NCI-H460 (cell line): ENCODE data around the gene SLC25A21. TPM values are rescaled to one million over a fixed set of nuclear protein-coding genes. Genes with fewer than 3 reads are reported as not detected.
"Not testable (repeated sequence)": the region's sequence is repeated elsewhere in the genome, so short reads cannot be mapped to it uniquely, and the experiment has no call there.

Source experiments
- DNase-seq: peaks from one replicate; pipeline ENCODE4 v3.0.0-alpha.2; 2016; ENCODE audit warnings: low read depth; ENCODE audit errors: extremely low read depth
- total RNA-seq: library from RNA; depleted of rRNA; stranded (reverse); fragments of >200 nt; shearing (Covaris generic); gene quantifications from 2 replicates; pipeline ENCODE4 v1.2.3, GENCODE V29; 2014

SLC25A21 gene
- total RNA-seq, 1 experiment from 2014 or later = 1.7 TPM

DNA sequence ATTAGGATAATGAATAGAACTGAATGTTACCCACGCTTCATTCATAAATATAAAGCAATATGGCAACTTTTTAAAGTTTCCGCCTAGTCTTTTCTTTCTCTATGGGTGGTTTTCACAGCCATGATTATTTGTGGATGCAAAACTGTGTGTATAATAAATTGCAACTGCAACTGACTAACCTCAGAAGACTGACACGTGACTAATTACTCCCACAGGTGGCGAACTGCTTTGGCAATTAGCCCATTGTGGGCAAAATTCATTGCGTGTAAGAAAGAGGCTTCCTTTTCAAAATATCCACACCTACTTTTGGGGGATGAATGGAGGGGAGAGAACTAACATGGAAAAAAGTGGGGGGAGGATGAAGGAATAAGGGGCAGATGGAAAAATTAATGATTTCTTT lies 79.0 kb downstream of the SLC25A21 start:
- no peak for DNase-seq

GRCh38 chr14:37091651-37092050 lies 80.8 kb downstream of the SLC25A21 start:
- DNase-seq = no peak

GRCh38 chr14:37090026-37090425 lies 82.4 kb downstream of the SLC25A21 start:
- no peak for DNase-seq

- no peak for DNase-seq
Observed at GRCh38 chr14:37089410-37089809, 83.0 kb downstream of the SLC25A21 start.

- no peak for DNase-seq
Observed at GRCh38 chr14:37088356-37089215, 83.8 kb downstream of the SLC25A21 start.

- DNase-seq = no peak
Observed at GRCh38 chr14:37087520-37087919, 84.9 kb downstream of the SLC25A21 start.

DNA sequence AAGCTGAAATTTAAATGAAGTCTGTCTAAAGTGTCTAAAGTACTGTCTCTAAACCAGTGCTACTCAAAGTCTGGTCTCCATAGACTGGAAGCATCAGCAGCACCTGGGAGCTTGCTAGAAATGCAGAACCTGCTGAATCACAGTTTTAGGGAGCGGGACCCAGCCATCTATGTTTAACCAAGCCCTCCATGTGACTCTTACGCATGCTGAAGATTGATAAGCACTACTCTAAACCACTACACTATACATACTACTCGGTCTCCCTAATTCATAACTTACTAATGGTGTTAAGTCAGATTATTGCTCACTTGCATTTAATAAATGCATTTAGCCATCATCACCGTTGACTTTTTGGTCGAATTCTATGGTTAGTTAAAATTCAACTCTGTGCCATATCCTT lies 88.8 kb downstream of the SLC25A21 start:
- no peak for DNase-seq

DNA sequence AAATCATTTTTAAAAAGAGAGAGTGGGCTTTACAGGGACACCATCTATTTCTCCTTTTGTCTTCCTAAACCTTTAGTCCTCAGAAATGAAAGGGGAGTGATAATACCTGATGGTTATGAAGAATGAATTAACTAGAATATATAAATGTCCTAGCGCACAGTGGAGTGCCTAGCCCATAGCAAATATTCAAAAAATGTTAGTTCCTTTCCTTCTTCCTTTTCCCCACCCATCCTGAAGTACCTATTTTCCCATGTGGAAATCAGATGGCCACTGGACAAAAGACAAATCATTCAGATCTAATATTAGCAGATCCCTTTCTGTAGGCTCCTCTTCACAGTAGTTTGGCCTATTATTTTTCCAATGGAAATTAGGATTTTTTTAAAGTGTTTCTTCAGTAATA lies 90.0 kb downstream of the SLC25A21 start:
- no peak for DNase-seq

- DNase-seq = no peak
Observed at GRCh38 chr14:37081856-37082255, 90.5 kb downstream of the SLC25A21 start.

GRCh38 chr14:37081218-37081617 lies 91.2 kb downstream of the SLC25A21 start:
- no peak for DNase-seq

GRCh38 chr14:37078131-37078530 lies 94.3 kb downstream of the SLC25A21 start:
- DNase-seq = no peak

DNA sequence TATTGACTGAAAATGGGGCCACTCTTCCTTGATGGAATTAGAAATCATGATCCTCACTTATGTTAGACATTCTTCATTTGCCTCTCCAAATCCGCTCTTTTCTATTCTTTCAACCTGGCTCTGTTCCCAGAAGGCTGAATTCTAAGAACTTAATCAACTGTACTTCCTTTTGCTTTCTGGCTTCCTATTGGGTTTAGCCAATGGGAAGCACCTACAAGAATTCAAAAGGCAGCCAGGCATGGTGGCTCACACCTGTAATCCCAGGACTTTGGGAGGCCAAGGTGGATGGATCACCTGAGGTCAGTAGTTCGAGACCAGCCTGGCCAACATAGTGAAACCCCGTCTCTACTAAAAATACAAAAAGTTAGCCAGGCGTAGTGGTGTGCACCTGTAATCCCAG lies 98.1 kb downstream of the SLC25A21 start:
- not testable (repeated sequence) for DNase-seq

DNA sequence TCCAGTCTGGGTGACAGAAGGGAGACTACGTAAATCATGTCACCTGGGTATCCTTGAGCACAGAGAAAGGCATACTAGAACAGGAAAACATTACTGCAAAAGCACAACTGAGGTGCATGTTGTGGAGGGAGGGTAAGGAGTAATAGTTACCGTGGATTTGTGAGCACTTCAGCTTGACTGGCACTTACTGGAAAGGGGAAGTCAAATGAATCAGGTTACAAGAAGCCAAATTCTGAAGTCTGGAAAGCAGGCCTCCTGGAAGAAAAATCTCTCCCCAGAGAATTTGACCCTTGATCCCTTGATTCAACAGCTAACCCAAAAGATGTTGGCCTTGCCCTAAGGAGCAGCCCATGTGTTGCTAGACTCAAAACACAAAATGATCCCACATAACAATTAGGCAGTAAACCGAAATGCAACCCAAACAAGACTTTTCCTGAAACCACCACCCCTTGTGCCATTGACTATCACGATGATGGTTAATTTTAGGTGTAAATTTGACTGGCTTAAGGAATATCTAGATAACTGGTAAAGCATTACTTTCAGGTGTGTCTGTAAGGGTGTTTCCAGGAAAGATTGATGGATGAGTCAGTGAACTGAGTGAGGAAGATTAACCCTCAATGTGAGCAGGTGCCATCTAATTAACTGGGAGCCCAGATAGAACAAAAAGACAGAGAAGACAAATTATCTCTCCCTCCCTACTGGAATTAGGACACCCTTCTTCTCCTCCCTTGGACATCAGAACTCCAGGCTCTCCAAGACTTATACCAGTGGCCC lies 108.8 kb downstream of the SLC25A21 start:
- DNase-seq = no peak

DNA sequence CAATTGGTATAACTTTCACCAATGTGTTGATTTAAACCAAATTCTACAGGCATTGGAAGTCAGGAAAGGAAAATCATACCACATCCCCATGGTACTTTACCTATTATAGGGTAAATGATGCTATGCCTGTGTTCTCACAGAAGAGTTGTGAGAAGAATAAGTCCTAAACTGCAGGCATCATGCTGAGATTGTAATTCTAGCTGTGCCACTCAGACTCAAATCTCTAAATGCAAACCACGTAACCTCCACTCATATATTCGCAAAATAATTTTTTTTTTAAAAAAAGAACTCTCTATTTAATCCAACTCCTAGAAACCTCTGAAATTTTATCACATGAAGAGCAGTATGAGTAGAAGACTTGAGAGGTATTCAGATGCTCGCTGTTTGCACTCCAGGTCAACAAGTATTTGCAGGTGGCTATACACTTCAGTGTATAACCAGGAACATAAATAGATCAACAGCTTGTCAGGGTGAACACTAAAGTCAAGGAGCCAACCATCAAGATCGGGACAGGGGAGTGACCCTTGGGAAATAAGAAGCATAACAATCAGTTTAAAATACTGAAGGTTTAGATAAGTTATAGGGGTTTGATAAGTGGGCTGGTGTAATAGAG lies 110.1 kb downstream of the SLC25A21 start:
- no peak for DNase-seq

- no peak for DNase-seq
Observed at GRCh38 chr14:37061697-37062096, 110.7 kb downstream of the SLC25A21 start.

DNA sequence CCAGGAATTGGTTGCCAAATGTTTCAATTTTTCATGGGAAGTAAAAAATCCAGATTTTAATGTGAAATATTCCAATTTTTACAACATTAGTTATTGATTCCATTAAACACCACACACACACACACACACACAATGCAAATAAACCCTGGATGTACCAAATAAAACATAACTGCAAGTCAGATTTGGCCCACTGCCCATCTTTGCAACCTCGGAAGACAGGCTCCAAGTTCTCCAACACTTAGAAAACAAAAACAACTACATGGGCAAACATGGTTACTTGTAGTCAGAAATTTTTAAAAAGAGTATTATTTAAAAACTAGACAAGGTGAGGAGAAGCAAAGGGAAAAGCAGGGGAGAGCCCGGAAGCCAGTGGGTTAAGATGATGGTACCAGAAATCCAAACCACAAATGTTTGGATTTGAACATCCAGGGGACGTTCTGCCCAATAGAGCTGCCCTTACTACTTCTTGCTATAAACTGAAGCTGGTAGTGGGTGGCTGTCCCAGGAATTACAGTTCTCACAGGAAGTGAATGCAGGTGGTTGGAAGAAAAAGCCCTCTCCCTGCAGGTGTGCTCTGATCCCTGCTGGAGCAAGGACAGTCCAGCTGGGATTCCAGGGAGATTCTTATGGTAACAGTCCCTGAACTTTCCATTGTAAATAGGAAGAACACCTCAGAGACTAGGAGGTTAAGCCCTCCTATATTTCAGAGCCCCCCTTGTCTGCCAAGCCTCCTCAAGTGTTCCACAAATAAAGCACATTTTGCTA lies 111.7 kb downstream of the SLC25A21 start:
- DNase-seq = no peak

DNA sequence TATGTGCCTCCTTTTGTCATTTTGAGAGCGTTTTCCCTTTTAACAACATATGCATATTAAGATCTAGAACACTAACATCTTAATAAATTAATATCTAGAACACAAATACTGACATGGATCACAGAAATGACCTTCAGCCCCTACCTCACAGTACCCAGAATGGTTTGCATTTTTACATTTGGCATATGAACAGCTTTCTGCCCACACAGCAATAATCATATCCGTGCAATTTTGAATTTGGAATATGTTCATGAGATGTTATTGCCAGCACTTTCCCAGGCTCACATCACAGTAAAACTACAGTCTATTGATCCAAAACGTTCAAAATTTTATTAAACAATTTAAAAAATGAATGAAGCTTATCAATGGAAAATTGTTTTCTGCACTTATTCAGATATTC lies 114.6 kb downstream of the SLC25A21 start:
- DNase-seq = no peak

- DNase-seq = no peak
Observed at GRCh38 chr14:37056473-37056872, 115.9 kb downstream of the SLC25A21 start.

DNA sequence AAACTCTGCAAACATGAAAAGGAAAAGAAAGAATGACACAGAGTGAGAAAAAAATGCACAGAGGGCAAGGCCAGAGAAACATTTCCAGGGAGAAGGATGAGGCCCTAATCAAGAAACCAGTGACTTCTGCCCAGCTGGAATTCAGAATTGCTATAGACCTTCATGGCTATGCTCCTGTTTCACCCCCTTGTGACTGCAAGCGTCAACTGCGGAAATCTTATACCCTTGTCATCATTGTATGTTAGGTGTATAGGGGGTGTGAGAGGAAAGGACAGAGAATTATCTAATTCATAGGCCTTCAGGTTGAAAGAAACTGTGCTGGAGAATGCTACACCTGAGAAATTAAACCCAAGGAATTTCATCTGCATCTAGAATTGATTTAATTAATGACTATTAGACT lies 117.5 kb downstream of the SLC25A21 start:
- no peak for DNase-seq

GRCh38 chr14:37054144-37054543 lies 118.3 kb downstream of the SLC25A21 start:
- no peak for DNase-seq

- DNase-seq = no peak
Observed at GRCh38 chr14:37051680-37052079, 120.7 kb downstream of the SLC25A21 start.
